Adipocyte (in vitro differentiated cells): ENCODE data around the gene RSBN1L.
A peak's percentile ranks its signal among the peaks of the same experiment; 100 is the strongest.

ENCODE experiments used
- DNase-seq: peaks from one replicate; pipeline ENCODE4 v3.0.0-alpha.2; 2015; ENCODE audit warnings: low read depth
- H3K27me3 ChIP-seq: replicated peaks from 2 replicates; pipeline ENCODE4 v1.7.0; 2013; ENCODE audit warnings: mild to moderate bottlenecking, low read length, moderate library complexity; ENCODE audit not compliant: control insufficient read depth, insufficient read depth
- H3K36me3 ChIP-seq: 2 replicates; pipeline ENCODE4 v1.7.0; 2013; ENCODE audit warnings: low read length, mild to moderate bottlenecking, moderate library complexity; ENCODE audit not compliant: control insufficient read depth, insufficient read depth, severe bottlenecking
- H3K4me1 ChIP-seq: 2 replicates; pipeline ENCODE4 v1.7.0; 2013; ENCODE audit warnings: mild to moderate bottlenecking, low read length, moderate library complexity; ENCODE audit not compliant: control insufficient read depth, insufficient read depth
- H3K4me3 ChIP-seq: 2 replicates; pipeline ENCODE4 v1.7.0; 2013; ENCODE audit warnings: mild to moderate bottlenecking, low read length, moderate library complexity
- H3K9ac ChIP-seq: 2 replicates; pipeline ENCODE4 v1.7.0; 2013; ENCODE audit warnings: mild to moderate bottlenecking, low read length, moderate library complexity
- H3K9me3 ChIP-seq: 2 replicates; pipeline ENCODE4 v1.7.0; 2013; ENCODE audit warnings: mild to moderate bottlenecking, low read length, moderate library complexity; ENCODE audit not compliant: control insufficient read depth

RSBN1L gene

DNA sequence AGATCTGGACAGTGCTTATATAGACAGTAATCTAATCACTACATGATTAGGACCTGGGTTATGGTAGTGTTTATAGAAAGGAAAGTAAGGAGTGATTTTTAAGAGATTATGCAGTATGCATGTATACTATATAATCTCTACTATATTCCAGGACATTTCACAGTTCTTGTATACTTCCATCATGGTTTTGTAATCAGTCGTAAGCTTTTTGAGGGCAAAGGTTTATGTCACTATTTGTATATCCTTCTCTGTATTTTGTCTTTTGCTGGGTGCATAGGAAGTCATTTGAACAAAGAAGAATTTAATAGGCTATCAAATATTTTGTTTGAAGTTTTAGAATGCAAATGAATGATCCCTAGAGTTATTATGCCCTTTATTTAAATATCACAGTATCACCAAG lies 39.2 kb downstream of the RSBN1L start:
- no peak overlapping the region for H3K4me3 ChIP-seq
- no peak overlapping the region for H3K9ac ChIP-seq
- H3K27me3 ChIP-seq, result no peaks in the 10 kb centered on the region
- no peaks in the 10 kb centered on the region for H3K9me3 ChIP-seq
- H3K36me3 ChIP-seq, result peaks cover 5% of the 10 kb centered on the region
- DNase-seq, result no peak
- peaks cover 13% of the 10 kb centered on the region for H3K4me1 ChIP-seq

DNA sequence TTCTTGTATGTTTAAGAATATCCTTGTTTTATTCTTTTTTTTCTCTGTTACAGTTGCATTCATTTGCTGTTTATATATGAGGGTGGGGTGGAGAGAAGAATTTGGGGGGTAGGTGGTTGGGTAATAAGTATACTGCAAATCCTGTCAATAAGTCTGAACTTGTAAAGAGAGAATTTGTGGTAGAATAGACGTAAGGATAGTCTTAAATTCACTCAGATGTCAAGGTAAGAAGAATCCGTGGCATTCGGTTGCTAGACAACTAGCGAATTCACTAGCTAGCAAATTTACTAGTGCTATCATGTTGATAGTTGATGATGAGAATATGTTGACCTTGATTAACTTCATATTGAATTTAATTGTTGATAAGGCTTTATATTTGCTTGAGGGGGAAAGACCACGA lies 40.7 kb downstream of the RSBN1L start:
- Histone ChIP-seq H3K4me3 (no peak overlapping the region), H3K9ac (no peak overlapping the region), H3K27me3 (no peaks in the 10 kb centered on the region), H3K9me3 (no peaks in the 10 kb centered on the region), H3K36me3 (peaks cover 5% of the 10 kb centered on the region), H3K4me1 (peaks cover 18% of the 10 kb centered on the region)
- DNase-seq, result no peak

DNA sequence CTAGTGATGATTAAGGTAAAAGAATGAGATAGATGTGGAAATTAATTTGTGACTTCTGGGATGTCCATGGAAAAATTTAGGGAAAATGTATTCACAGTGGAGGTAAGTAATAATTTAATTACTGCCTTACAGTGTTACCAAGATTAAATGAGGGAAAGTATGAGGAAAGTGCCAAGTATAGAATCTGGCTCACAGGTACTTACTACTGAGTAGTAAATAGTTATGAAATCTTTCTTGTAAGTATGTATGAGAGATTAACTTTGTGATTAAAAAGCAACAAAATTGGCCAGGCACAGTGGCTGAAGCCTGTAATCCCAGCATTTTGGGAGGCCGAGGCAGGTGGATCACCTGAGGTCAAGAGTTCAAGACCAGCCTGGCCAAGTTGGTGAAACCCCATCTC lies 42.1 kb downstream of the RSBN1L start:
- no peak overlapping the region for H3K9ac ChIP-seq
- no peaks in the 10 kb centered on the region for H3K9me3 ChIP-seq
- H3K27me3 ChIP-seq, result no peaks in the 10 kb centered on the region
- no peak overlapping the region for H3K4me3 ChIP-seq
- peaks cover 22% of the 10 kb centered on the region for H3K4me1 ChIP-seq
- H3K36me3 ChIP-seq, result peaks cover 5% of the 10 kb centered on the region
- DNase-seq, result no peak

DNA sequence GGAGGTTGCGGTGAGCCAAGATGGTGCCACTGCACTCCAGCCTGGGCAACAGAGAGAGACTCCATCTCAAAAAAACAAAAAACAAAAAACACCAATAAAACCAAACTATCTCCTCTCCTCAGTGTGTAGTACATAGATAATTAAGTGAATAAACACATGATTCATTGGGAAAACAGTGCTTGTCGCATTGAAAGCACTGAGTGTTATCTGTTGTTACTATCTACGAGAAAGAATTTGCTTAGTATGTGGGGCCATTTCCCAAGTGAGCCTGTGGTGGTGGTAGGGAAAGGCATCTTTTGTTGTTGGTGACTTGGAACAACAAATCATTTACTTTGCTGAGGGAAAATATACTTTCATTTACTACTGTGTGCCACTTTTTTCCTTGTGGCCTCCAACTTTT lies 42.6 kb downstream of the RSBN1L start:
- H3K27me3 ChIP-seq, result no peaks in the 10 kb centered on the region
- no peak overlapping the region for H3K9ac ChIP-seq
- peaks cover 22% of the 10 kb centered on the region for H3K4me1 ChIP-seq
- DNase-seq, result peak; percentile 83
- peaks cover 5% of the 10 kb centered on the region for H3K36me3 ChIP-seq
- H3K4me3 ChIP-seq, result no peak overlapping the region
- H3K9me3 ChIP-seq, result no peaks in the 10 kb centered on the region

DNA sequence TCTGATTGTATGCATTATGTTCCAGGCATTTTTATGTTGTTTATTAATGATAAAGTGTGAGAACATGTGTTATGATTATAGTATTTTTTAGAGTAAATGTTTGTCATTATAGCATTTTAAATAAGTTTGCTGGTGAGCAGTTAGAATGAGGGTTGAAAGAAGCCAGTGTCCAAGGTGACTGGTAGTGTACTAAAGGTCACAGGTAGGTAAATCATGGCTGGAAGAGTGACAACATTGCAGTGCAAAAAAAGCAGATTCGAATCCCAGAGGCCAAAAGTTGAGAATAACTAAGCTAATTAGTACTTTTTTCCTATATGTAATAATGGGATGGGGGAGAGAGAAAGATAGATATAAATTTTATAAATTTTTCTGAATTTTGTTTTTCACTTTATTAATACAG lies 44.0 kb downstream of the RSBN1L start:
- Histone ChIP-seq H3K4me1 (peaks cover 16% of the 10 kb centered on the region), H3K9ac (no peak overlapping the region), H3K27me3 (no peaks in the 10 kb centered on the region), H3K4me3 (no peak overlapping the region), H3K36me3 (peaks cover 5% of the 10 kb centered on the region), H3K9me3 (no peaks in the 10 kb centered on the region)
- no peak for DNase-seq

DNA sequence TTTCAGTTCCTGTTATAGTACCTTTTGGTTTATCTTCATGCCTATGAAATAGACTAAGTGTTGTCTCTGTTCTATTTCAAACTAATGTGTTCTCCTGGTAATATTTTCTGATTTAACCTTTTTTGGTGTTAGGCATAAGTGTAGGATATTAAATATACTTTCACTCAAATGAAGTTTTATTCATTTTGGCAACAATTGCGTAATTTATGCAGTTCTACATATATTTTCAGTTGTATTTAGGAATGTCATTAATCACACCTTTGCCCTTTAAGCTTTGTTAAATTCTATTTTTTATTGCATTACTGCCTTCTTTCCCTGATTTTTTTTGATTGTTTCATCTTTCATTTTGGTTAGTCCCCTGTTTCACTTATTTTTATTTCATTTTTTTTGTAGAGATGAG lies 47.3 kb downstream of the RSBN1L start:
- Histone ChIP-seq H3K9ac (no peak overlapping the region), H3K27me3 (no peaks in the 10 kb centered on the region), H3K4me1 (peaks cover 9% of the 10 kb centered on the region), H3K4me3 (no peak overlapping the region), H3K9me3 (no peaks in the 10 kb centered on the region), H3K36me3 (peaks cover 3% of the 10 kb centered on the region)
- DNase-seq, result no peak

DNA sequence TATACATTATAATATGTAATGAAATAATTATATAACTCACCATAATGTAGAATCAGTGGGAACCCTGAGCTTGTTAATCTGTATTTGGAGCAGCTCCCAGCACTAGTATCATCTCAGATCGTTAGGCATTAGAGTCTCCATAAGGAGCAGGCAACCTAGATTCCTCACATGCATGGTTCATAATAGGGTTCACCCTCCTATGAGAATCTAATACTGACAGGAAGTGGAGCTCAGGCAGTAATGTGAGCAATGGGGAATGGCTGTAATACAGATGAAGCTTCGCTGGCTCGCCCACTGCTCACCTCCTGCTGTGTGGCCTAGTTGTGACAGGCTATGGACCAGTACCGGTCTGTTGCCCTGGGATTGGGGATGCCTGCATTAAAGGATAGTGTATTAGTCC lies 49.5 kb downstream of the RSBN1L start:
- H3K36me3 ChIP-seq, result peaks cover 6% of the 10 kb centered on the region
- peaks cover 9% of the 10 kb centered on the region for H3K4me1 ChIP-seq
- no peaks in the 10 kb centered on the region for H3K27me3 ChIP-seq
- DNase-seq, result no peak
- H3K9ac ChIP-seq, result no peak overlapping the region
- no peak overlapping the region for H3K4me3 ChIP-seq
- H3K9me3 ChIP-seq, result no peaks in the 10 kb centered on the region

DNA sequence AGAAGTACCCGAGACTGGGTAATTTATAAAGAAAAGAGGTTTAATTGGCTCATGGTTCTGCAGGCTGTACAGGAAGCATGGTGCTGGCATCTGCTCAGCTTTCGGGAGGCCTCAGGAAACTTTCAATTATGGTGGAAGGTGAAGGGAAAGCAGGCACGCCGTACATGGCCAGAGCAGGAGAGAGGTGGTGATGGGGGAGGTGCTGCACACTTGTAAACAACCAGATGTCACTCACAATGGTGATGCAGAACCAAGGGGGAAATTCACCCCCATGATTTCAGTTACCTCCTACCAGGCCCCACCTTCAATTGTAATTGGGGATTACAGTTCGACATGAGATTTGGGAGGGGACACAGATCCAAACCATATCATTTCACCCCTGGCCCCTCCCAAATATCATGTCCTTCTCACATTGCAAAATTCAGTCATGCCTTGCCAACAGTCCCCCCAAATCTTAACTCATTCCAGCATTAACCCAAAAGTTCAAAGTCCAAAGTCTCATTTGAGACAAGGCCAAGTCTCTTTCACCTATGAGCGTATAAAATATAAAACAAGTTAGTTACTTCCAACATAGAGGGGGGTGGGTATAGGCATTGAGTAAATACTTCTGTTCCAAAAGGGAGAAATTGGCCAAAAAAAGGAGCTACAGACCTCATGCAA lies 50.0 kb downstream of the RSBN1L start:
- Histone ChIP-seq H3K27me3 (no peaks in the 10 kb centered on the region), H3K36me3 (peaks cover 6% of the 10 kb centered on the region), H3K4me1 (peaks cover 9% of the 10 kb centered on the region), H3K9ac (no peak overlapping the region), H3K4me3 (no peak overlapping the region), H3K9me3 (no peaks in the 10 kb centered on the region)
- DNase-seq, result no peak

DNA sequence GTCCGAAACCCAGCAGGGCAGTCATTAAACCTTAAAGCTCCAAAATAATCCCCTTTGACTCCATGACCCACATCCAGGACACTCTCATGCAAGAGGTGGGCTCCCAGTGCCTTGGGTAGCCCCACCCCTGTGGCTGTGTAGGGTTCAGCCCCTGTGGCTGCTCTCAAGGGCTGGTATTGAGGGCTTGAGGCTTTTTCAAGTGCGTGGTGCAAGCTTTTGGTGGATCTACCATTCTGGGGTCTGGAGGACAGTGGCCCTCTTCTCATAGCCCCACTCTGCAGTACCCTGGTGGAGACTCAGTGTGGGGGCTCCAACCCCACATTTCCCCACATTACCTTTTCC lies 50.5 kb downstream of the RSBN1L start:
- H3K9me3 ChIP-seq, result no peaks in the 10 kb centered on the region
- H3K4me3 ChIP-seq, result no peak overlapping the region
- H3K9ac ChIP-seq, result no peak overlapping the region
- H3K36me3 ChIP-seq, result peaks cover 6% of the 10 kb centered on the region
- DNase-seq, result no peak
- no peaks in the 10 kb centered on the region for H3K27me3 ChIP-seq
- peaks cover 7% of the 10 kb centered on the region for H3K4me1 ChIP-seq

DNA sequence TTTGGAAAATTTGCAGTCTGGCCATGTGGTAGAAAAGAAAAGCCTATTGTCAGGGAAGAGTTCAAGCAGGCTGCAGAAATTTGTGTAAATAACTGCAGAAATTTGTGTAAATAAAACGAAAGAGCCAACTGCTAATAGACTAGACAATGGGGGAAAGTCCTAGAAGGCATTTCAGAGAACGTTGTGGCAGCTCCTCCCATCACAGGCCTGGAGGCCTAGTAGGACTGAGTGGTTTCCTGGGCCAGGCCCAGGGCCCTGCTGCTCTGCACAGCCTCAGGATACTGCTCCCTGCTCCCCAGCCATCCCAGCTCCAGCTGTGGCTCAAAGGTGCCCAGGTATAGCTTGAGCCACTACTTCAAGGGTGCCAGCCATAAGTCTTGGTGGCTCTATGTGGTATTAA lies 50.9 kb downstream of the RSBN1L start:
- Histone ChIP-seq H3K27me3 (no peaks in the 10 kb centered on the region), H3K4me3 (no peak overlapping the region), H3K4me1 (peaks cover 4% of the 10 kb centered on the region), H3K36me3 (peaks cover 6% of the 10 kb centered on the region), H3K9me3 (no peaks in the 10 kb centered on the region), H3K9ac (no peak overlapping the region)
- no peak for DNase-seq

DNA sequence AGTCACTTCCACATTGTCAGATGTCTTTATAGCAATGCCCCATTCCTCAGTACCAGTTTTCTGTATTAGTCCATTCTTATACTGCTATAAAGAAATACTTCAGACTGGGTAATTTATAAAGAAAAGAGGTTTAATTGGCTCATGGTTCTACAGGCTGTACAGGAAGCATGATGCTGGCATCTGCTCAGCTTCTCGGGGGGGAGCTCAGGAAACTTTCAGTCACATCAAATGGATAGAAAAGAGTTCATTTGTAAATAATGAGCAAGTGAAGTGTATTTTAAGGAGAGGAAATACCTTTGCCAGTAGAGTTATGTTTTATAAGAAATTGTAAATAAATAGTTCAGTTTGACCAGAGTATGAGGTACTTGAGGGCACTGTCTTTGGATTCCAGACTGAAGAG lies 51.5 kb downstream of the RSBN1L start:
- H3K4me1 ChIP-seq, result no peaks in the 10 kb centered on the region
- no peak overlapping the region for H3K9ac ChIP-seq
- H3K27me3 ChIP-seq, result no peaks in the 10 kb centered on the region
- no peak overlapping the region for H3K4me3 ChIP-seq
- H3K9me3 ChIP-seq, result no peaks in the 10 kb centered on the region
- peaks cover 6% of the 10 kb centered on the region for H3K36me3 ChIP-seq
- no peak for DNase-seq

DNA sequence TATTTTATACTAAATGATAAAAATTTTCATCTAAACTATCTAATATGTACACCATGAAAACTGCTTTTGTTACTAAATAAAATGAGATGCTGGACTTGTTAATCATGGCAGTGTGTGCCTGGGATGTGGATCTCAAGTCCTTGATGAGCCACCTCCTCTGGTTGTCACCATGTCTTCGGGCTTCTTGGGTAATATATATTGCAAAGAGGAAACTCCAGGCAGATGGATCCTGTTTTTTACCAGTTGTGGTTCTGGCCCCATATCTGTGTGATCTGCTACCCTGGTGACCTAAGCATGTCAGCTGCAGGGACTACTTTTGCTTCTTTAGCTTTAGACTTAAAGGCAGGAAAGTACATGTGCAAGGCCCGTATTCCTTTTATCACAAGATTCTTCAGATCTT lies 55.8 kb downstream of the RSBN1L start:
- Histone ChIP-seq H3K4me1 (no peaks in the 10 kb centered on the region), H3K9me3 (no peaks in the 10 kb centered on the region), H3K4me3 (no peak overlapping the region), H3K36me3 (peaks cover 6% of the 10 kb centered on the region), H3K27me3 (no peaks in the 10 kb centered on the region), H3K9ac (no peak overlapping the region)
- no peak for DNase-seq
